Lower lobe of right lung (tissue), 2 donors: Measurements from ENCODE around the gene TYW1B. TPM values are rescaled to one million over a fixed set of nuclear protein-coding genes. Genes with fewer than 3 reads are reported as not detected.
"Not testable (repeated sequence)": the region's sequence is repeated elsewhere in the genome, so short reads cannot be mapped to it uniquely, and the experiment has no call there.

ENCODE experiments used
- ATAC-seq, 2 donors: fragments of 200-7000 bp; cut with Tn5 transposase; one replicate each; pipeline ENCODE4 v1.9.1; 2020 to 2022; ENCODE audit warnings: mild to moderate bottlenecking in 2 of 2, moderate library complexity in 2 of 2
- DNase-seq: peaks from one replicate; pipeline ENCODE4 v3.0.0-alpha.2; 2020
- H3K27ac ChIP-seq: fragments of 200-600 bp; one replicate; pipeline ENCODE4 v1.8.0; 2022
- H3K27me3 ChIP-seq: fragments of 200-600 bp; one replicate; pipeline ENCODE4 v1.8.0; 2022; ENCODE audit warnings: low read depth
- H3K36me3 ChIP-seq: fragments of 200-600 bp; one replicate; pipeline ENCODE4 v1.8.0; 2022; ENCODE audit warnings: mild to moderate bottlenecking
- H3K4me1 ChIP-seq: fragments of 200-600 bp; one replicate; pipeline ENCODE4 v1.8.0; 2022
- H3K4me3 ChIP-seq: fragments of 200-600 bp; one replicate; pipeline ENCODE4 v1.8.0; 2022; ENCODE audit warnings: mild to moderate bottlenecking
- H3K9me3 ChIP-seq: fragments of 200-600 bp; one replicate; pipeline ENCODE4 v1.8.0; 2022
- CTCF ChIP-seq: fragments of 200-600 bp; IDR thresholded peaks from one replicate; pipeline ENCODE4 v1.8.0; 2022; ENCODE audit warnings: antibody characterized with exemption, mild to moderate bottlenecking
- intact Hi-C: fragments of 100-400 bp; cut with DNase I; formaldehyde crosslinking; loops from one replicate; pipeline ENCODE4 v1.11.0; 2022
- total RNA-seq: library from RNA; stranded (reverse); fragmentation: NEBNext Ultra II Directional; extraction: Animal tissue kit (Norgen Biotek cat#: 25700); gene quantifications from one replicate; pipeline ENCODE4 v1.2.1, GENCODE V29; 2021
- donor health status: DM: no; HTN: yes; CAD: no; lungs with severe emphysema.

TYW1B gene
- total RNA-seq, 1 donor from 2014 or later, result 6.8 TPM

GRCh38 chr7:72760602-72761001 is 67.4 kb downstream of the TYW1B start:
- no peak for TF ChIP-seq CTCF
- intact Hi-C loops, result no loop called here
- no peak overlapping the region for H3K27ac ChIP-seq
- no peak for ATAC-seq
- H3K27me3 ChIP-seq, result no peaks in the 10 kb centered on the region
- DNase-seq, result no peak
- peaks cover 39% of the 10 kb centered on the region for H3K9me3 ChIP-seq
- H3K36me3 ChIP-seq, result no peaks in the 10 kb centered on the region
- H3K4me3 ChIP-seq, result no peak overlapping the region
- H3K4me1 ChIP-seq, result no peaks in the 10 kb centered on the region

GRCh38 chr7:72754312-72754711 is 73.7 kb downstream of the TYW1B start:
- ATAC-seq (peak in 1 of 2 donors; percentile 33), DNase-seq (no peak)
- no peaks in the 10 kb centered on the region for H3K4me1 ChIP-seq
- H3K27me3 ChIP-seq, result no peaks in the 10 kb centered on the region
- intact Hi-C loops, result no loop called here
- H3K4me3 ChIP-seq, result no peak overlapping the region
- no peak overlapping the region for H3K27ac ChIP-seq
- peaks cover 10% of the 10 kb centered on the region for H3K9me3 ChIP-seq
- TF ChIP-seq CTCF, result no peak
- no peaks in the 10 kb centered on the region for H3K36me3 ChIP-seq

- no peak overlapping the region for H3K27ac ChIP-seq
- no peaks in the 10 kb centered on the region for H3K27me3 ChIP-seq
- H3K4me1 ChIP-seq, result no peaks in the 10 kb centered on the region
- H3K36me3 ChIP-seq, result no peaks in the 10 kb centered on the region
- intact Hi-C loops, result no loop called here
- DNase-seq, result no peak
- TF ChIP-seq CTCF, result no peak
- no peak for ATAC-seq
- no peak overlapping the region for H3K4me3 ChIP-seq
- H3K9me3 ChIP-seq, result peaks cover 4% of the 10 kb centered on the region
These were observed 74.2 kb downstream of the TYW1B start for GRCh38 chr7:72753781-72754180.

- intact Hi-C loops, H3K4me3 ChIP-seq, DNase-seq, H3K27ac ChIP-seq, H3K36me3 ChIP-seq, H3K9me3 ChIP-seq, H3K4me1 ChIP-seq, ATAC-seq, H3K27me3 ChIP-seq: not testable (repeated sequence)
These were observed 74.8 kb downstream of the TYW1B start for GRCh38 chr7:72753229-72753628.

- no peak for DNase-seq
- no peaks in the 10 kb centered on the region for H3K27me3 ChIP-seq
- ATAC-seq, result no peak
- H3K4me3 ChIP-seq, result no peak overlapping the region
- H3K27ac ChIP-seq, result no peak overlapping the region
- TF ChIP-seq CTCF, result no peak
- H3K9me3 ChIP-seq, result no peaks in the 10 kb centered on the region
- no peaks in the 10 kb centered on the region for H3K36me3 ChIP-seq
- H3K4me1 ChIP-seq, result no peaks in the 10 kb centered on the region
- intact Hi-C loops, result no loop called here
These were observed 76.0 kb downstream of the TYW1B start for GRCh38 chr7:72751978-72752377.

GRCh38 chr7:72751378-72751777 is 76.6 kb downstream of the TYW1B start:
- H3K27ac ChIP-seq, result no peak overlapping the region
- no peaks in the 10 kb centered on the region for H3K4me1 ChIP-seq
- intact Hi-C loops, result no loop called here
- no peaks in the 10 kb centered on the region for H3K9me3 ChIP-seq
- DNase-seq (no peak), ATAC-seq (no peak)
- H3K4me3 ChIP-seq, result no peak overlapping the region
- no peak for TF ChIP-seq CTCF
- no peaks in the 10 kb centered on the region for H3K27me3 ChIP-seq
- H3K36me3 ChIP-seq, result no peaks in the 10 kb centered on the region

- H3K4me1 ChIP-seq, H3K36me3 ChIP-seq, ATAC-seq, H3K9me3 ChIP-seq, H3K27ac ChIP-seq, H3K4me3 ChIP-seq, intact Hi-C loops, DNase-seq, H3K27me3 ChIP-seq: not testable (repeated sequence)
These were observed 79.4 kb downstream of the TYW1B start for GRCh38 chr7:72748649-72749048.

GRCh38 chr7:72744244-72744926 is 83.6 kb downstream of the TYW1B start:
- ATAC-seq, DNase-seq, H3K36me3 ChIP-seq, H3K27me3 ChIP-seq, H3K9me3 ChIP-seq, intact Hi-C loops, H3K27ac ChIP-seq, H3K4me1 ChIP-seq: not testable (repeated sequence)
- peak overlapping the region; percentile 21 for H3K4me3 ChIP-seq

GRCh38 chr7:72743801-72744200 is 84.2 kb downstream of the TYW1B start:
- H3K4me3 ChIP-seq, H3K9me3 ChIP-seq, H3K36me3 ChIP-seq, ATAC-seq, H3K27ac ChIP-seq, H3K4me1 ChIP-seq, H3K27me3 ChIP-seq, DNase-seq, intact Hi-C loops: not testable (repeated sequence)
